ENCODE data around the gene NCMAP.

DNA sequence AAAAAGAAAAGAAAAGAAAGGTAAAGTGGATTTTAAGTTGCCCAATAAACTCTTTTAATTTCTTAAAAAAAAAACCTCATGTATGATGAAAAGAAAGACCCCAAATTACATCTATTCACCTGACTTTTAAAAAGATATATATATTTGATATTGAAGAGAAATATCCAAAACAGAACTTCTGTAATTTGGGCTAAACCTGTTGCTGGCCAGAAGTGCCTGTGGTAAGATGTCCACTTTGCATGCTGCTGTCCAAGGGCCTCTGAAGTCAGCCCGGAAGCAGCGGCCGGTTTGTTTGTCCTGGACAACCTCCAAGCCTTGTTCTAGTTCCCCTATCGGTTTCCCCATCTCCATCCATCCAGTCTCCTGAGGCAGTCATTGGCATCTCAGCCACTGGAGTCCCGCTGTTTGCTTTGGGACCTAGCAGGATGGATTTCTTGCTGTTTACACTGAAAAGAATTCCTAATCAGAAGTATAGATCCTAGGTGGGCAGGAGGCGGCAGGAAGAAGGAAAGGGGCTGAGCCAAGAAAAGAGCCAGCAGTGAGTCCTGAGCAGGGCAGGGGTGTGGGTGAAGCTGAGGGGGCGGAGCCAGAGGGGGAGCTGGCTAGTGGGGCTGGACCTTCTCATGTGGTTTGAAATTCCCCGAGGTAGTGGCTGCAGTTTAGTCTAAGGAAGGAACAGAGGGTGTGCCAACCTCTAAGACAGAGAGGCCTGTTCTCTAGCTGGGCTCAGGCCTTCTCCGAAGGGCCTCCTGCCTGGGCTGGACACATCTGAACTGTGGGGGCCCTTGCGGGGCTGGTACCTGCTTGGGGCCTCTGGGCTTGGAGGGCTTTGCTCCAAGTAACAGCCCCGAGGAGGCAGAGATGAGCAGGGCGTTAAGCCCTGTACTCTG is 3.3 kb downstream of the NCMAP start:
- TF ChIP-seq, protein P1, sequence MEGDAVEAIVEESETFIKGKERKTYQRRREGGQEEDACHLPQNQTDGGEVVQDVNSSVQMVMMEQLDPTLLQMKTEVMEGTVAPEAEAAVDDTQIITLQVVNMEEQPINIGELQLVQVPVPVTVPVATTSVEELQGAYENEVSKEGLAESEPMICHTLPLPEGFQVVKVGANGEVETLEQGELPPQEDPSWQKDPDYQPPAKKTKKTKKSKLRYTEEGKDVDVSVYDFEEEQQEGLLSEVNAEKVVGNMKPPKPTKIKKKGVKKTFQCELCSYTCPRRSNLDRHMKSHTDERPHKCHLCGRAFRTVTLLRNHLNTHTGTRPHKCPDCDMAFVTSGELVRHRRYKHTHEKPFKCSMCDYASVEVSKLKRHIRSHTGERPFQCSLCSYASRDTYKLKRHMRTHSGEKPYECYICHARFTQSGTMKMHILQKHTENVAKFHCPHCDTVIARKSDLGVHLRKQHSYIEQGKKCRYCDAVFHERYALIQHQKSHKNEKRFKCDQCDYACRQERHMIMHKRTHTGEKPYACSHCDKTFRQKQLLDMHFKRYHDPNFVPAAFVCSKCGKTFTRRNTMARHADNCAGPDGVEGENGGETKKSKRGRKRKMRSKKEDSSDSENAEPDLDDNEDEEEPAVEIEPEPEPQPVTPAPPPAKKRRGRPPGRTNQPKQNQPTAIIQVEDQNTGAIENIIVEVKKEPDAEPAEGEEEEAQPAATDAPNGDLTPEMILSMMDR (IDR thresholded peaks at IDR 0.05), result no peak
- TF ChIP-seq POLR2A (IDR thresholded peaks at IDR 0.05) (no peak), POLR2AphosphoS5 (IDR thresholded peaks at IDR 0.05; ENCODE audit: insufficient read depth in 1 of 2, low read depth in 1 of 2) (no peak)

Measured in vagina (tissue), 2 donors.